Measurements from ENCODE around the gene UQCC2.

Gene UQCC2

DNA sequence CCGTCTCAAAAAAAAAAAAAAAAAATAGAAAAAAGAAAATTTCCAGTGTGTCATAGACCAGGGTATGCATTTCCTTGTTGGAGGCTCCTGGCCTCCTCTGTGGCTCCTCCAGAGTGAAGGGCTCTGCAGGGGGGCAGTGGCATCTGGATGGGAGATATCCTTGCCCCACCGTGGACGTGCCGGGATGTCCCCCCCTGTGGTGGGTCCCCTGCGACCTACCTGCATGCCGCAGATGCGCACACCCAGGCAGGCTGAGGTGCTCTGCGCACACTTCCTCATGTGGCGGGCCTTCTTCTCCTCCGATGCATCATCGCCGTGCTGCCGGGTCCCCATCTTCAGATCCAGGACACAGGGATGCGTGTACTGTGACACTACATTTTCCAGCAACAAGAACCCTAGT, 13.7 kb upstream of the UQCC2 start:
- DNase-seq (ENCODE audit: low spot score), result no peak

DNA sequence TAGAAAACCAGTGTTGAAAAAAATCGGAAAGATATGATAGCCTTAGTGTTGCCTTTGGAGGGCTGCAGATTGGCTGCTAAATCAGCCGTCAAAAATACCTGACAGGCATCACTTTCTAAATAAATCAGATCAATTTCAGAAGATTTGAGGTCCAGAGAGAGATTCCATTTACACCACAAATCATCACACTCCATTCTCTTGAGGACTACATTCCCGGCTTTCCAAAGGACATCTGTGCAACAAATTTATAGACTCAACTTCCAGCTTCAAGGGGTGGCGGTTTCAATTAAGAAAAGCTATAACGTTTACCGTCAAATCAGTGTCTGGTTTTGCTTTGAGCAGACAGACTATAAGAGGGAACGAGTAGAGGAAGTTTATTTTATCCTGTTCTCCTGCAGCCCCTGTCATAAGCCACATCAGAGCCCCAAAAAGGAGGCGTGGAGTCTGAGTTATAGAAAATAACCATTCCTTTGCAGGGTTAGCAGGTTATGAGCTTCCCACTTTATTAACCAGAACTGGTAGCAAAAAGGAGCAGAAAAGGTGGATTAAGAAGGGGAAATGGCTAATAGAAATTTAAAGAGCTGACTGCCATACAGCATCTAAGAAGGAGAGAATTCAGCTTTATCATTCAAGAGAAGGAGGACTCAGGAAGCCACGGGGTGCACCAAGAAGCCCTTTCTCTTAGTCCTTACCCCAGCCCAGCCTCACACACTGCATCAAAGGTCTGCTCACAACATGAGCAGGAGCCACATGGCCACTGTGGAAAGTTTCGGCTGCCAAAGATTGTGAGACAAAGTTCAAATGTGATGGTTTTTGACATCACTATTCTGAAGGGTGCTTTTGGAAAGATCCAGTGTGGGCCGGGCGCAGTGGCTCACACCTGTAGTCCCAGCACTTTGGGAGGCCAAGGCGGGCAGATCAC, 12.9 kb upstream of the UQCC2 start:
- no peak for DNase-seq (ENCODE audit: low spot score)

DNA sequence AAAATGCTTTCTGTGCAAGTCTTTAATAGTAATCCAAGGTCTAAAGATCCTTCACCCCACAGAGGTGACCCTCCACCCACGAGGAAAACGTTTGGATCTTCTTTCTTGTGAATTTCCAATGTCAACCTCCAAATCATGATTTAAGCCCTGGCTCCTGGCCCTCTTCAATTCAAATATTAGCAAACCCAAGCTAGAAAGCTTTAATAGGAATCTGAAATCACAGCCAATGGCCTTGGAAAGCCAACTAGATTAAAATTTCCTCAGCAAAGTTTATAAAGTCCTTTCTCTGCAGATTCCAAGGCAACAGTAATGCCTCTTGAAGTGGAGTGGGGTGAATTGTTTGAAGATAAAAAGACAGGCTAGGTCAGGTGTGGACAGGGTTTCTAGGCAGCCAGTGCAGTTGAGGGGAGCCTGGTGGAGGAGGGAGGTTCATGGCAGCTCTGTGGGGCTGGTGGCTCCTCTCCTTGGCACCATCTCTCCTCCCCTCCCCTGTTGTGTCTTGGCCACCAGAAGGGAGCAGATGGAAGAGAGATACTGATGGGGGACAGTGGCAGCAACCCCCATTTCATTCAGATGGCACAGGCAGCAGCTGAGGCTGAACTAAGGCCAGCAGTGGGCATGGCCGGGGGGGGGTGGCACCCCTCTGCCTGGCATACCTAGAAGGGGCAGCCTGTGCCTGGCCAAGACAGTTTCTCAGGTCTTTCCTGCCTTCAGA, 12.0 kb upstream of the UQCC2 start:
- DNase-seq (ENCODE audit: low spot score), result no peak

DNA sequence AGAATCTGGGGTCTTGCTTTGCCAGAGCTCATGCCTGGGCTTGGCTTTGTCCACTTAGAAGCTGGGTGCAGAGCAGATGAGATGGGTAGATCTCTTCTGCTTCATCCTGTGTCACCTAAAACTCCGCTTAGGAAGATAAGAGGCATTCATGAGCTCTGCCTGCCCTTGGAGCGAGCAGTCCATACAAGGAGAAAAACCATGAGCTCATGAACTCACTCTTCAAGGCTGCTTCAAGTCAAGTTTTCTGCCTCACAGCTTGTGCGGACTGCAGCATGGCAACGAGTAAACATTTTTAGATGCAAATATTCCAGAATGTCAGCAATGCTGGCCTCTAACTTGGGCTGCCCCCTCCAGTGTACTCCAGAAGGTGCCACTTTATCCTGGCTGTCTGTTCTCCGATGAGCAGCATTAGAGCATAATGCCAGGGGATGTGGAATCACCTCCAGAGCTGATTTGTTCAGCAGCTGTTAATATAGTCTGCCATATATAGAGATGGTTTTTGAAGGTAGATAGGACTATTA, 10.7 kb upstream of the UQCC2 start:
- no peak for DNase-seq (ENCODE audit: low spot score)

DNA sequence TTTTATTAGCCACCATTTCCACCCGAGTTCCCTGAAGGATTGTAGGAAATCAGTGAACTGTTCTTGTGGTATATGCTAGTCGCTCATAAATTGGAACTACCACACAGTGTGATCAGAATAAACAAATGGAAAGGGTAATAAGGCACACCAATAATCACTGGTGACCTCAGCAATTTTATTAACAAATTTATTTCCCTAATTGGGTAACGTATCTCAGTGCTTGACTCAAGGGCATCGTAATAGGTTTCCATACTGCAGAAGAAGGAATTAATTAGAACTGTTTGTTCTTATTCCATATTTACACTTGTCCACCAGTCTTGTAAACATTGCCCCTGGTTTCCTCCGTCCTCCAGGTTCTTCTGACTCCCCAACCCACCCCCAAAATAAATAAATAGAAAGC, 10.0 kb upstream of the UQCC2 start:
- DNase-seq (ENCODE audit: low spot score), result no peak

DNA sequence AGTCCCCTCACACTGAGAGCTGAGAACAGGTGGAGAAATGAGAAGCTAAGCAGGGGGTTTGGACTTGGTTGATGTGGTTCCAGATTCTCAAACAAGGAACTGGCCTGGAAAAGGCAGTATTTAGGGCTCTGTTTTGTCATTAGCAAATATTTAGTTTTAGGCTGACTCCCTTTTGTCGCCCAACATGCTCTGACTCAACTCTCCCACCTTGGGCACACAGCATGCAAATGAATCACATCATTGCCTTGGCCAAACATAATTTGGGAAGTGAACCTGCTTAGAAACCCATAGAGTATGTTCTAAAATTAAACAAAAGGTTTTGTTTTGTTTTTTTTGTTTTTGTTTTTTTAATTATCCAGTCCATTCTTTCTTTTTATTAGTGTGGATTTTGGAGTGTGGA, 9.5 kb upstream of the UQCC2 start:
- no peak for DNase-seq (ENCODE audit: low spot score)

DNA sequence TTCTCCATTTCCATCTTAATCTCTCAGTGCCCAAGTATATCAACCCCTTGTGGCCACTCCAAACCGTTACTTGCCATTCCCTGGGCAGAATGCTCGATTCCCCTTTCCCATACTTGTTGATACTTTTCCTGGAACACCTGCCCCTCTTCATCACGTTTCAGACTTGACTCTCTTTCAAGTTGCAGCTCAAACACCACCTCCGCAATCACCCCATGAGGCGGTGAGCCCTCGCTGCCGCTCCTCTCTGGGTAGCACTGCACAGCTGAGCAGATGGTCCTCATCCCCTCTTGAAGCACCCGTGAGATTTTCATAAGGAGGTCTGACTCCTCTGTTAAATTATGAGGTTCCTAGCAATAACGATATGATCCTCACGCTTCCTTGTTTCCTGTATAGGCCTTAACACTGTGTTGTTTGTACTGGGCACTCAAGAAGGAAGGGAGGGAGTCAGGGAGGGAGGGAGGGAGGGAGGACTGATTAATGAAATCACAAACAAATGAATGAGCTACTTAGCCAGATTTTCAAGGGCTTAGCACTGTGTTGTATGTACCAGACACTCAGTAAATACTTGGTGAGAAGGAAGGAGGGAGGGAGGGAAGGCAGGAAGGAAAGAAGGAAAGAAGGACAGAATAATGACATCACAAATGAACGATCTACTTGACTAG, 8.0 kb upstream of the UQCC2 start:
- DNase-seq (ENCODE audit: low spot score), result no peak

DNA sequence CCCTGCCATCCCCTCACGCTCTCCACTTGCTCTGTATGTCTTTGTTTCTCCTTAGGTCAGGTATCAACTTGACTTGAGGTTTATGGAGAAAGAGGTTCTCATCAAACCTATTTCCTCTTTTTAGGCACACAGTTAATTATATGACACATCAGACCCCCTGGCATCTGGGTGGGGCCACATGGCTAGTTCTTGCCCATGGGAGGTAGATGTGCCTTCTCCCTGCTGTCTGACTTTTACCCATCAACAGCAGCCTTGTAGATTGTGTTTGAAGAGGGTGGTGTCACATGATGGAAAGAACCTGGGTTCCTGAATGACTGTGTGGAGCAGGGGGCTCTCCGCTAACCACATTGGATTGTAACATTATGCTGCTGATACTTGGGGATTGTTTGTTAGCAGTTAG, 7.2 kb upstream of the UQCC2 start:
- DNase-seq (ENCODE audit: low spot score), result no peak

DNA sequence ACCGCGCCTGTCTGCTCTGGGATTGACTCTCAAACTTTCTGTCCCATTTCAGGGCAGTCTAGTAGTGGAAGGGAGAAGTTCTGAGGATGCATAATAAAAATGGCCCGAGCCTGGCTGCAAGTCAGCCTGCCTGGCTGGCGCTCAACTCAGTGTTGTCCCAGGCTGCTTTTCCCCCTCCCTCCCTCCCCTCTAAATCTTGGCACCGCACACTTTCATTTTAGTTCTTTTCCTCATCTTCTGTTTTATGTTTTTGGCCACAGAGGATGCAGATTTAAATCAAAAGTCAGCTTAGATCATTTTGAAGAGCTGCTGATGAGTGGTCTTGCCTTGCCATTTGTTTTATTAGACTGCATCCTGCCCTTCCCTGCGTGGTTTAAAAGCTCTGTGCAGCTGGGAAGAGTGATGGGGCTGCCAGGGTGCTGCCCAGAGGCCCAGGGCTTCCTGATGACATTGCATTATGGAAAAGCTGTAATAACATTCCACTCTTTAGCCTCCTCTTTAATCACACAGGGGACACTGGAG, 6.5 kb upstream of the UQCC2 start:
- no peak for DNase-seq (ENCODE audit: low spot score)

DNA sequence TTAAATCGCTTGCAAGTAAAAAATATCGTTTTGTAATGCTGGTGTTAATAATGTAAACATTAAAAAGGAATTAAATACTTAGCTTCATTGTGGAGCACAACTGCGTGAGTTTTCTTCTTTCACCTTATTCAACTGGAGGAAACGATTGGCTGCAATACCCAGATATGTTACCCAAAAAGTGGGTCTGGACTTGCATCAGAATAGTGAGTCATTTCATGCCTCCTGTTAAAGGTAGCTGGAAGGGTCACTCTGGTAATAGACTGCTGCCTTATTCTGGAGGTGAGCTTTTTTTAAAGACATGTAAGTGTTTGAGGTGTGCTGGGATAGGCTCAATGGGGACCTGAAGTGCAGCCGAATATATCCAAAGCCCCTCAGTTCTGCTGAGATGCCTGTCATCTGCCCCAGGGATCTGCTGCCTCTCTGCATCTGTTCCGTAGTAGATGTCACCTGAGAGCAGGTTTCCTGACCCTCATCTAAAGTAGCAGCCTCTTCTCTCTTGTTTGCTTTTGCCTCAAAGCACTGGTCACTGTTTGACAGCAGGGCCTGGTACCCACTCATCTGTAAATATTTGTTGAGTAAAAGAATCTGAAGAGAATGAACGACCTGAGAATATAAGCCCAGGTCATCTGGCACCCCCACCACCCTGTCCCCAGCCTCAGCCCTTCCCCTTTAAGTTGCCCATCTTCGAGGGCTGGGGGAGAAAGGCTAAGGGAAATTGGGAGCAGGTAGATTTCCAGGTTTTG, 5.6 kb upstream of the UQCC2 start:
- DNase-seq (ENCODE audit: low spot score), result no peak

DNA sequence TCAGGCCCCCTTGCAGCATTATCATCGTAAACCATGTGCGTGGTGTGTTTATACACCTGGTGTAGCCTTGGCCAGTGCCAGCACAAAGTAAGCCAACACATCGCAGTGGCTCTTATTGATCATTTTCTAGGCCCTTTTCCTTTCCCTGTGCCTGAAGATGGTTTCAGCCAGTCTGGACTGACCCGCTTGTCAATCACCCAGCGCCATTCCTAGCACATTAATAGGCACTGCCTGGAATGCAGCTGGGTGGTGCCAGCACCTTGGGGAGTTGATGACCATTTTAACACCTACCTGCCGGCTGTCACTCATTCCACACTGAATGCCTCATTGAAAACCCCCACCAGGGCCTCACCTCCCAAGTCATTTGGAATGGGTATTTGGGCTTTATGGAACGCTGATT, 4.9 kb upstream of the UQCC2 start:
- DNase-seq (ENCODE audit: low spot score), result no peak

DNA sequence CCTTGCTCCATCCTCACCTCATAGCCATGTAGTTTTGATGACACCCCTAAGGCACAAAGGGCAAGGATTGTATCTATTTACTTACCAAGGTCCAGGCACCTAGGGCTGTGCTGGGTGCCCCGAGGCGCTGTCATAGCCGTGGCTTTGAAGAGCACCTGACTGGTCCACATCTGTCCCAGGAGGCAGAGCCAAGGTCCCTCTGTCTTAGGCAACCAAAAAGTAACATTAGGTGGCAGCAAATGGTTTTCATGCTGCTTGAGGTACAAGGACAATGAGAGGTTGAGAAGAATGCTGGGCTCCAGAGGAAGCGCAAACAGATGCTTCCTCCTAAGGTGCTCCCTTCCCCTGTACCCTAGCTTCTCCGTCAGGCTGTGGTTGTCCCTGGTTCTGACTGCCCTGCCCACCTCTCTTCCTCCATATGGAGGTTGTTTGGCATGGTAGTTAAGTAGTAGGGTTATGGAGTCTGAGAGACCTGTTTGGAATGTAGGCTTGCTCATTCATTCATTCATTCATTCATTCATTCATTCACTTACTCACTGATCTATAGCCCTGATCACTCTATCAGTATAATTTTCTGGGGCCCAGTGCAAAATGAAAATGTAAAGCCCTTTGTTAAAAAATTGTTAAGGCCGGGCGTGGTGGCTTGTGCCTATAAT, 3.0 kb upstream of the UQCC2 start:
- no peak for DNase-seq (ENCODE audit: low spot score)

DNA sequence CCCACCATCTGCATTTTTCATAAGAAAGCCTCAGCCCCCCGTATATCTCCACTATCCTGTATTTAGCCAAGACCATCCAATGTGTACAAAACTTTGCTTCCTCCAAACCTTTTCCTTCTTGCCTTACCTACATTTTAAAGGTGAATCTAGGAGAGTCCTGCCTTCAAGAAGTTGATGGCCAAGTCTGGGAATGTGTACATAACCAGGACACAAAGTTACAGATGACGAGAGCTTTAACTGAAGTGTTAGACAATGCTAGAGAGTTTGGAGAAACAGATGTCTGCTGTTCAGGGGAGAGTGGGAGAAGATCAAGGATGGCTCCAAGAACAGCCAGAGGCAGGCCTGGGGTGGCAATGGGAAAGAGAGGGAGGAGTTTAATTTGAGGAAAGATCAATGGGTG, 2.3 kb upstream of the UQCC2 start:
- DNase-seq (ENCODE audit: low spot score), result no peak

DNA sequence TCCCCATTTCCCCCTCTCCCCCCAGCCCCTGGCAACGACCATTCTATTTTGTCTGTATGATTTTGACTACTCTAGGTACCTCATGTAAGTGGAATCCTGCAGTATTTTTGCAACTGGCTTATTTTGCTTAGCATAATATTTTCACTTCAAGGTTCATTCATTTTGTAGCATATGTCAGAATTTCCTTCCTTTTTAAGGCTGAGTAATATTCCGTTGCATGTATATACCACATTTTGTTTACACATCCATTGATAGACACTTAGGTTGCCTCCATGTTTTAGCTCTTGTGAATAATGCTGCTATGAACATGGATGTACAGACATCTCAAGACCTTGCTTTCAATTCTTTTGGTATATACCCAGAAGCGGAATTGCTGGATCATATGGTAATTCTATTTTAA, 1.4 kb upstream of the UQCC2 start:
- no peak for DNase-seq (ENCODE audit: low spot score)

DNA sequence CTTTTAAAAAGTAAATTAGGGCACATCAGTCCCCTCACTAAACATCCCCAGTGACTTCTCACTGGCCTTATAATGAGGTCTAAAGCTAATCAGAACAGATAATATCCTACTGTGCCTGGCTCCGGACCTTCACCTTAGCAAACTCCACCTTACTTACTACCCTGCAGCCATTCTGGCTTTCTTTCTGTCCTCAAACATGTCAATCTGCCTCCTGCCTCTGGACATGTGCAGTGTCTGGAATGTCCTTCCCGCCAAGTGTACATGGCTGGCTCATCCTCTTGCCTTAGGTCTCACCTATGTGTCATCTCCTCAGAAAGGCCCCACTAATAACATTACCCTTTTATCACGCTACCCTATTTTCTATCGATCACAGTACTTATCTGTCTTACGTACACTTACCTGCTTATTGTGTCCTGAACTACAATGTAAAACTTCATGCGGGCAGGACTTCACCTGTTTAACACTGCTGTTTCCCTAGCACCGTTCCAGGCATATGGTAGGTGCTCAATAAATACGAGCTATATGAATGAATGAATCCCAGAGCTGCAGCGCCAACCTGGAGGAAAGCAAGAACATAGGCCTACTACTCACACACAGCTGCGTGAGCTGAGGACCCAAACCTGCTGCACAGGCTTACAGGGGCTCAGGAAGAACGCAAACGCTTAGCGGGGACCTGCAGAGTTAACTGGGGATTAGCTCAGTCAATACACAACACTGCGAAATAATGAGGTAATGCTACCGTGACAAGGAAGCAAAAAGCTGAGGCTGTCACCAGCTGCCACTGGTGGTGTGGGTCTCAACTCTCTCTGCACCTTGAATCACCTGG, 991 bp downstream of the UQCC2 start:
- no peak for DNase-seq (ENCODE audit: low spot score)

DNA sequence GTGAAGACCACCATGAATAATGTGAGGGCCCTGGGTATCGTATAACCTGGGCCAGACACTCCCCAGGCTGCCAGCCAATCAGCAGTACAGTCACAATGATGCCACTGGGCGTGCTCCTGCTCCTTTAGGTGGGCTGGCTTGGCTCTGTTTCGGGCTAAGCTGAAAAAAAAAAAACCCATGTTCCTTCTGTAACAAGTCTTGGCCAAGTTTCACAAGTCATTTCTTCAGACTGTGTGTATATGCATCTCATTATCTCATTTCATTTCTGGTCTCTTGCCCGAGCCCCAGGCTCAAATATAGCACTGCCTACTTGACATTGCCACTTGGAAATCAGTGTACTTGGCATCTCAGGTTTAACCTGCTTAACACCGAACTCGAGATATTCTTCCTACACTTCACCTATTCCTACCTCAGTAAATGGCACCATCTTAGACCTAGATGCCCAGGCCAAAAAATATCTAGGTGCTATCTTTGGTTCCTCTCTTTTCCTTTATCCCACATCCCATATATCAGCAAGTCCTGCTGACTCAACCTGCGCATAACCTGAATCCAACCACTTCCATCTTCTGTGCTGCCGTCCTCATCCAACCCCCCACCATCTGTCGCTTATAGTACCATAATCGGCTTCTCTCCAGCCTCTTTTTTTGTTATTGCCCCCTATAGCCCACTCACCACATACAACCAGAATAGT, 1.8 kb downstream of the UQCC2 start:
- no peak for DNase-seq (ENCODE audit: low spot score)

DNA sequence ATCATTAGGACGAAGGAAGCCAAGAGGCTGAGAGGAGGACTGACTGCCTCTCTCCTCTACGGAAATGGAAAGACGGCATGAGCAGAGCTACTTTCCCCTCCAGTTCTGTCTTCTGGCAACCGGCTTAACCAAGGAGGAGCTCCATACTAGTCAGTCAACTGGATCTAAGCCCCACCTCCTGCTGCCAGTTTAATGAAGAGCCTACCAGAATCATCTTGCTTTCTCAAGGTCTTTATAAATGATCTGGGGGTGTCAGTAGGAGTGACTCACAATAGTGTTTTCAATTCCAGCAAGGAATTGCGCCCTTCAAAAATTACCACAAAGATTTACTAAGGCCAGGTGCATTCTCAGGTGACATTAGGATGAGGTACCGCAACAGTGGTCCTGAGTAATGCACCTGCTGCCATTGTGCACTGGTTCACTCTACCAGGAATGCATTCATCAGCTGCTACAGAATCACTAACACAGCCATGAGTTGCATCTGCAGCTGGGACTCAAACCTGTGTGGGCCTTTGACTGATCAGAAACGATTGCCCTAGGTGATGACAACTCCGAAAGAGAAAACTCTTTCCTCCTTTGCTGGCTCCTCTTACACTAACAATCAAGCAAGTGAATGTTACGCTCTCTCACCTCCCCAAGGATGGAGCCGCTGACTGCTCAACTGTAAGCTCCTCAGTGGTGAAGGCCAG, 2.8 kb downstream of the UQCC2 start:
- DNase-seq (ENCODE audit: low spot score), result no peak

DNA sequence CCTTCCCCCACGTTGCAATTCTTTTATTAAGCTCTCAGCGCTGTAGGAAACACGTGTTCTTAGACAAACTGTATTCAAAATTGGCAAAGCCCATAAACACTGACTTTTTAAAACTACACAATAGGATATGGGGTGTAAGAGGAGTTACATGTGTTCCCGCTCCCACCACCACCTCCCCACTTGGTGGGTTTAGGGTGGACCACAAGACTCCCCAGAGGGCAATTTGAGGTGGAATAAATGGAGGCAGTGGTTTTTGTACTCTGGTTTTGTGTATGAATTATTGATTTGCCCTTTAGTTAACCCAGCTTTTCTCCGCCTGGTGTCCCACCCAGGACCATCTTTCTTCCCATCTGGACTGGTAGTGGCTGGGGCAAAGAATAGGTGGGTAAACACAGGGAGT, 3.7 kb downstream of the UQCC2 start:
- DNase-seq (ENCODE audit: low spot score), result no peak
